GM19372 (cell line): Measurements from ENCODE around the gene MAD2L2.
A peak's percentile ranks its signal among the peaks of the same experiment; 100 is the strongest.

Experiments used
- ATAC-seq: cut with Tn5 transposase; IDR thresholded peaks from one replicate; pipeline ENCODE4 v1.9.1; 2021; ENCODE audit warnings: mild to moderate bottlenecking, low read depth, moderate library complexity; ENCODE audit not compliant: unreplicated experiment

The MAD2L2 gene

DNA sequence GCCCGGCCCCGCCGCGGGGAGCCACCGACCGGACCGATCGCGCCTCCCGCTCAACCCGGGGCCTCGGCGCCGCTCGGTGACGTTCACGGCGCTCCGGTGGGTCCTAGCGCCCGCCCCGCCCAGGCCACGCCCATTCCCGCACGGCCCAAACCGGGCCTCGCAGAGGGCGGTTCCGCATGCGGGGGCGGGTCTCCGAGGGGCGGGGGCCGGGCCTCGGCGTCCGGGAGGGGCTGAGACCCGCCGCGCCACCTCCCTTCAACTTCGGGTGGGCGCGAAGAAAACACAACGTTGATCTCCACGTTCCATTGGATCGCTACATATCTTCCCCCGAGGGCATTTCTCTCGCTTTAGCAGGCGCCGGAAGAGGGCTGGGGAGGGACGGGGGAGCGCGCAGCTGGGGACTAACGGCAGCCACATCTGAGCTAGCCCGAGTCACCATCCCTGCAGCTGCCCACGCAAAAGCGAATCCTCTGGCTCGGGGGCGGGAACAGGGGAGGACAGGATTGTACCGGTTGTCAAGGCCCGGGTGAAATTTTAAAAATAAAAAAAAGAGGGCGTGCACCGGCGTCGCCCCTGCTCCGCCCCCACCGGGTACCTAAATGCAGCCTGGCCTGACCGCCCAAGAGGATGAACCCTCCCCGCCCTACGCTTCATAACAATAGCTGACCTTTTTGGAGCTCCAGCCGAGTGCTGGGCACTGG, at the start of gene MAD2L2:
Gene MAD2L2 (minus strand): TSS at position 78 of the 701 bp plus-strand sequence. CDS start 547 bp downstream, outside the sequence.
- peak; percentile 85 for ATAC-seq

DNA sequence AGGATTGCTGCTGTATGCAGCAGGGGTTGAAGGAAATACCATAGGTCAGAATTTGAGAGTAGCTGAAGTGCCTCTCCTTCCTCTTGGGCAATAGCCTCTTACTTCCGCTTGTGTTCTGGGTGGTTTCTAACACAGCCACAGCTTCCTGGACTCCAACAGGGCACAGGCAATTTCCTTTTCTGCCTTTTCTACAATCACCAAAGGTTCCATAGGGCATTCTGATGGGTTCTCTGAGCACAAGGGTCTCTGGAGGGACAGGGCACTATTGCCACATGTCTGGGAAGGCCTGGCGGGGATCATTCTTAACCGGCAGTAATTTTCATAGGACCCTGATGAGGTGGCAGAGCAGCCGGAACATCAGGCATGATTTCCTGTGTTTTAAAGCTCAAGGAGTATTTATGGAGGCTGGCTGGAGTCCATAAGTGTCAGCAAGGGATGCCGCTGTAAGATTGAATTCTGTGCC, 49.5 kb upstream of the MAD2L2 start:
- no peak for ATAC-seq

DNA sequence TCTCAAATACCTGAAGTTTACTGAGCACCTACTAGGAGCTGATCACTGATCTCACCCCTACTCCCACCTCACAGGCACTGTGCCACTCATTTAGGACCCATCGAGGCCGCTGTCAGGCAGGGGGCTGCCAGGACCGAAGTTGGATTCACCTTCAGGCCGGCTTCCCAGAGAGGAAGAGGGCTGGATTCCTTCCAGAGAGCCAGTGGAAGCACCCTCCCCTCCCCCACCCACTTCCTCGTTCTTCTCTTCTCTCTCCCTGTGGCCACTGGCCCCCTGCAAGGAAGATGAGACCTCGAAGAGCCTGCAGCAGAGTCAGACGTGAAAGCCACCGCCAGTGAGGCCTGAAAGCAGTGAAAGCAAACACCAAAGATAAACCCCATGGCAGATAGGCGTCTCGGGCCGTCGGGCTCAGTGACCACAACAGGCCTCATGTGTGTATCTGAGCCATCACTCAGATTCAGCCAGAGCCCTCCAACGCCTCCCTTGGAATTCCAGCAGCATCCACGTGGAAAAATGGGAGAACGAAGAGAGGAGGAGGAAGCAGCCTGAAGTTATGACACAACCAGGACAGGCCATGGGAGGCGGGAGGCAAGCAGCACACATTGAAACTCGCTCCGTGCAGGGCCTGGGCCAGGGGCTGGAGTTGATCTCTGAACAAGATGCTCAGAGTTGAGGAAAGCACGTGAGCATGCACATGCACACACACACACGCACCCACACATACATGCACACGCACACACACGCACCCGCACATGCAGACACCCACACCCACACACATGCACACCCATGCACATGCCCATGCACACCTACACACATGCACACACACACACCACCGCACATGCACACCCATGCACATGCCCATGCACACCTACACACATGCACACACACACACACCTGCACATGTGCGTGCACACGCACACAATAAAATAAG, 48.8 kb upstream of the MAD2L2 start:
- ATAC-seq: no peak

DNA sequence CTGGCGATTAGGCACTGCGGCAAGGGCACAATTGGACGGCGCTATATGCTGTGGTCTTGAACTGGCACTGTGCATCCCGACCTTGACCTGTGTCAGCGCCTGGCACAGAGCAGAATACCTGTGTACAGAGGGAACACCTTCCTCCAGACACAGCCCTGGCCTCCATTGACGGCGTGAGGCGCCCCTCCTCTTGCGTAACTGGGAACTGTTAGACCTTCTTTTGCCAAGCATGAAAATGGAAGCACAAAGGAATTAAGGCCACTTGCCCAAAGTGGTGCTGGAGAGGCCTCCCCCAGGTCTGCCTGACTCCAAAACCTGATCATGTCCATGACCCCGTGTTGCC, 48.2 kb upstream of the MAD2L2 start:
- ATAC-seq: no peak

DNA sequence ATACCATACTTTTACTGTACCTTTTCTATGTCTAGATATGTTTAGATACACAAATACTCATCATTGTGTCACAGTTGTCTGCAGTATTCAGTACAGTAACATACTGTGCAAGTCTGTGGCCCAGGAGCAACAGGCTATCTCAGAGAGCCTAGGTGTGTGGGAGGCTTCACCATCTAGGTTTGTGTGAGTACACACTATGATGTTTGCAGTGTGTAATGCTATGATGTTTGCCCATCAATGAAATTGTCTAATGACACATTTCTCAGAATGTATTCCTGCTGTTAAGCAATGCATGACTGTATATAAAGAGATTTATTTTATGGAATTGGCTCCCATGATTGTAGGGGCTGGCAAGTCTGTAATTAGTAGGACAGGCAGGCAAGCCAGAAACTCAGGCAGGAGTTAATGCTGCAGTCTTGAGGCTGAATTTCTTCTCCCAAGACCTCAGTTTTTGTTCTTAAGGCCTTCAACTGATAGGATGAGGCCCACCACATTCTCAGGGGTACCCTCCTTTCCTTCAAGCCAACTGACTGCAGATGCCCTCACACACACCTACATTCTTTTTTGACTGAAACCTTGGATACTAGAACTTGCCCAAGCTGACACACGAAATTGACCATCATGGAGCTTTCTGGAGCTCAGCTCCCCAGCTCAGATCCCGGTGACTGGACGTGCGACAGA, 47.3 kb upstream of the MAD2L2 start:
- ATAC-seq: no peak

DNA sequence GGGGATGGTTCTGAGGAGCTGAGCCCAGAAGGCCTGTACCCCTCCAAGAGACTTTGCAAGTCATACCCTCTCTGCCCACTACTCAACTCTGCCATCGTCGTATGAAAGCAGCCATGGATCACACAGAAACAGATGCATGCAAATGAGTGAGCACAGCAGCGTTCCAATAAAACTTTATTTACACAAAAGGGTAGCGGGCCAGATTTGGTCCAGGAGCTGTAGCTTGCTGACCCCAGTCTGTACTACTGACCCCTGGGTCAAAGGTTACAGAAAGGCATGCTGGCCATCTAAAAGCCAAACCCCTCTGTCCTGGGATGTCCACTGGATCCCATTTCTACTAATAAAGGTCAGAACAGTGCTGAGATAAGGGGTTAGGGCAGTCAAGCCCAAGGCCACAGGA, 46.2 kb upstream of the MAD2L2 start:
- no peak for ATAC-seq

DNA sequence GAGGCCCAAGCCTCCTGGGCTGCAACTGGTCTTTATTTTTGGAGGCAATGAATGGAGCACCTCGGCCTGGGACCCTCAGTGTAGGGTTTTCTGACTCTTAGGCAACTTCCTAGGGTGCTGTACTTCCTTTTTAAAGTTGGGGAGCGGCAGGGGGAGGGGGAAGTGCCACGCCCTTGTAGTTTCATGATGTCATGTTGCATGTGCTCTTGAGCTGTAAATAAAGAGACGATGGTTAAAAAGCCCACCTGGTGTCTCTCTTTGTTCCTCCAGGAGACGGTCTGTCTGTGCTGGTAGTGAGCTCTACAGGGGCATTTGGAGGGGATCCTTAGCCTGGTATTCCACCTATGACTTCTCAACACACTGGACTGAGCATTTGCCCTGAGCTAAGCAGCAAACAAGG, 44.7 kb upstream of the MAD2L2 start:
- no peak for ATAC-seq

DNA sequence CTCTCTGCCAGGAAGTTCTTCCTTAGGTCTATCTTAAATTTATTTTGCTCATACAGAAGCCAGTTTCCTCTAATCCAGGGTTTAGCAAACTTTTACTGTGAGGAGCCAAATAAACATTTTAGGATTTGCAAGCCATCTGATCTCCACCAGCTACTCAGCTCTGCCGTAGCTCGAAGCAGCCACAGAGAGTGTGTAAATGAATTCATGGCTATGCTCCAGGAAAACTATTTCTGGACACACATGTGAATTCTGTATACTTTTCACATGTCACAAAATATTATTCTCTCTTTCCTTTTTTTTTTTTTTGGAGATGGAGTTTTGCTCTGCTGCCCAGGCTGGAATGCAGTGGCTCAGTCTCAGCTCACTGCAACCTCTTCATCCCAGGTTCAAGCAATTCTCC, 41.6 kb upstream of the MAD2L2 start:
- ATAC-seq: no peak

DNA sequence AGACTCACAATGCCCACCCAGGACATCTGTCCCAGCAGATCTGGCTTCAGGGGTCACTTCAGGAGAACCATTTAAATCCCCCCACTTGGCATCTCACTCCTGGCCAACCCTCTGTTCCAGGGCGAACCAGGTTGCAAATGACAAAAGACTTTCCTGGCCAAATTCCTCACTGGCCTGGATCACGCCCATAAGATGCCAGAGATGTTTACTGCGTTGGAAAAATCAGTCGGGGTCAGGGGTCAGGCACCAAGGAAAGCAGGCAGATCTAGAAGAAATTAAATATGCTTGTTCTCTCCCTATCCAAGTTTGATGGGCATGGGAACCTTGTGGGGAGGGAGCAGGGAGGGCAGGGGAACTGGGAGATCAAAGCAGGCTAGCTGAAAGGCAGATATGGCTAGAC, 40.4 kb upstream of the MAD2L2 start:
- no peak for ATAC-seq

DNA sequence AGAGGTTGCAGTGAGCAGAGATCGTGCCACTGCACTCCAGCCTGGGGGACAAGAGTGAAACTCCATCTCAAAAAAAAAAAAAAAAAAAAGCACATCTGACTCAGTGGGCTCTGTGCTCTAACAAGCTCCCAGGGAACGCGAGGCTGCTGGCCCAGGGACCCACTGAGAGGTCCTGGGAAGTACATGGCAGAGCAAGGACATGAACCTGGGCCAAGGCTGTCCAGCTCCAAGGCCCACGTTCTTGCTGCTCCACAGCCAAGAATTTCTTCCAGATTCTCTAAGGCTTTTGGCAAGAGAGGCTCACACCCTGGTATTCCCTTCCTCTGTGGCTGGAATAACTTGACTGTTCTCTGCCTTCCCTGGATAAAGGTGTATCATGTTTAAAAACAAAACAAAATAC, 39.6 kb upstream of the MAD2L2 start:
- no peak for ATAC-seq

DNA sequence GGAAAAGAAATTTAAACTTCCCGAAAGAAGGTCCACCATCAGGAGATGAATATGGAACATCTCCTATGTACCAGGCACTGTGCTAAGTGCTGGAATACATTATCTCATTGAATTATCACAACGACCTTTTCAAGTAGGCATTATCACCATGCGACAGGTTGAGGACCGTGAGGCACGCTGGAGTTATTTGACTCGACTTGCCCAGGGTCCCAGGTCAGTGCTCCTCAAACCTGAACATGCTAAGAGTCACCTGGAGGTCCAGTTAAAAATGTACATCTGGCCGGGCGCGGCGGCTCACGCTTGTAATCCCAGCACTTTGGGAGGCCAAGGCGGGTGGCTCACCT, 39.1 kb upstream of the MAD2L2 start:
- no peak for ATAC-seq

DNA sequence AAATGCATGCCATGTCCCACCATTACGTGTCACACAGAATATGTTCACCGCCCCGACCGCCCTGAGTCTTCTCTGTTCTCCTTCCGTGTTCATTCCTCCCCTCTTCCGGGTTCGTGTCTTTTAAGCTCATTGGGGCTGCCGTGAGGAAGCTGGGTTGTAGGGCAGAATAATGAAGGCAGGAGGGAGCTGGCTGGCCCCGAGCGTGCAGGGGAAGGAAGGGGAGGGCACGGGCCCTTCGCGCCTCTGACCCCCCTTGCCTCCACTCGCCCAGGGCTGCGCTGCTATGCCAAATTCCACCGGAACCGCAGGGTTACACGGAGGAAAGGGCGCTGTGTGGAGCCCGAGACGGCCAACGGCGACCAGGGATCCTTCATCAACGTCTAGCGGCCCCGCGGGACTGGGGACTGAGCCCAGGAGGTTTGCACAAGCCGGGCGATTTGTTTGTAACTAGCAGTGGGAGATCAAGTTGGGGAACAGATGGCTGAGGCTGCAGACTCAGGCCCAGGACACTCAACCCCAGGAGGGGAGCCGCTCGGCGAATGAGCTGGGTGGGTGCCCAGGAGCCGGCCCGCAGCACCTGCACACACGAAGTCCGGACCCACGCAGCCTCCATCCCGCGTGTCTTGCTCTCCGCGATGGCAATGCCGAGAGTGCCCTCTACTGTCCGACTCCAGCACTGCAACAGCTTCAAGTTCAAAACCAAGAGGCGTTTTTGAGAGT, 38.5 kb upstream of the MAD2L2 start:
- no peak for ATAC-seq

DNA sequence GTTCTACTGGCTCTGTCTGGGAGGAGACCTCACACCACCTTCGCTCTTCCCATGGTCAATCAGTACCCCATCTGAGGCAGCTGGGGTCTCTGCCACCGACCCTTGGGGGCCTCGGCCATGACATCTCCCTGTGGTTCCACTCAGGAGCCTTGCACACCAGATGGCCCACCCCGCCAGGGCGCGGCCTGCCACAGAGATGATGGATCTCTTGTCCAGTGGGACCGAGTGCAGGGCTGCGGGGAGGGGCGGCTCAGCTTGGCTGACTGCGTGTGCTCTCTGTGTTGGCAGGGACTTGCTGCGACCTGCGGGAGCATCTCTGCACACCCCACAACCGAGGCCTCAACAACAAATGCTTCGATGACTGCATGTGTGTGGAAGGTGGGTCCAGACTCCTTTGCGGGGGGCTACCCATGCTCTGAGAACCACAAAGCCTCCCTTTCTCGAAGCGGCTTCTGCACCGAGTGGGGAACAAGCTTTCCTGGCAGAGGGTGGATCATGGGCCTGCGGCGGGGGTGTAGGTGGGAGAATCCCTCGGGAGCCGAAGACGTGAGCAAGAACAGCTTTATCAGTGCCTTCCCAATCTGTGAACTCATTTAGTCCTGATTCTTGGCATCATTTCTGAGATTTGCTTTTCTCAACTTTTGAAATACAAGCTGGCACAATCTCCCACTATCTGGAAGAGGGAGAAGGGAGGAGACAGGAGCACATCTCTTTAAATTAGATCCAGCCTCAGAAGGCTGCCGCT, 34.1 kb upstream of the MAD2L2 start:
- no peak for ATAC-seq

DNA sequence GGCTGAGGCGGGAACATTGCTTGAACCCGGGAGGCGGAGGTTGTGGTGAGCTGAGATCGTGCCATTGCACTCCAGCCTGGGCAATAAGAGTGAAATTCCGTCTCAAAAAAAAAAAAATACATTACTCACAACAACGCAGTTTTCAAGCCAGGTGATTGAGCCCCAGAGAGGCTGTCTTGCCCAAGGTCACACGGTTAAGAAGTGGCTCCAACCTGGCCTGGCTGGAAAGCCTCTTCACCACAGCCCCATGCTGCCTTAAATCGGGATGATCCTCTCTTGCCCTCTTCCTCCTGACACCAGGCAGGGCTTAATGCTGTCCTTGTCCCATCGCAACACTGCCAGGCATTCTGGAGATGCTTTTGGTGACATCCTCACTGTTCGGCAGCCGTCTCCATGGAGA, 32.1 kb upstream of the MAD2L2 start:
- no peak for ATAC-seq

DNA sequence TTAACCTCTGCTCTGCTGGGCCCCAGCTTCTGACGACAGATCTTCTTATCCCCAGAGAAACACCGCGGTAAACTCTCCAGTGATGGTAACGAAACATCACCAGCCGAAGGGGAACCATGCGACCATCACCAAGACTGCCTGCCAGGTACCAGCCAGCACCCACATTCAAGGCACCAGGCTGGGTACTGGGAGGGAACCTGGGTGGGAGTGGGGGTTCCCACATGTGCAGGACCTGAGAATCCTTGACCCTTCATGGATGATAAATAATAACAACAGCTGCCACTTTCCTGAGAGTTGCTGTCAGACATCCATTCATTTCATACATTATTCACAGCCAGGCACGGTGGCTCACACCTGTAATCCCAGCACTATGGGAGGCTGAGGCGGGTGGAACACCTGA, 31.3 kb upstream of the MAD2L2 start:
- ATAC-seq: no peak

DNA sequence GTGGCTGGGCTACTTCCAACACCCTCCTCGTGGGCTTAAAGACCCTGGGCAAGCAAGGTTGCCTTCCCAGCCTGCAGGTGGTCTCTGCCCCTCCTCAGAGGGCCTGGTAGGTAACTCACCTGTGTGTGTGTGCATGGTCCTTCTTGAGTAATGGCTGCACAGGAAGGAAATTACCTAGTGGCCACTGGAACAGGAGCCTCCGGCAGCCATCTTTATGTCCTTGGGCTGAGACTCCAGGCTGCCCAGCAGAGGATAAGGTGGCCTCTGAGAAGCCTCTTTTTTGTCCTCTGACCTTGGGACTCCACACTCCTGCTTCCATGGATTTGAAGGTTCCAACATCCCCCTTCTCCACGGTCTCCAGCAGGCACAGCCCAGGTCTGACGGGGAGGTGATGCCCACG, 30.5 kb upstream of the MAD2L2 start:
- ATAC-seq: no peak

DNA sequence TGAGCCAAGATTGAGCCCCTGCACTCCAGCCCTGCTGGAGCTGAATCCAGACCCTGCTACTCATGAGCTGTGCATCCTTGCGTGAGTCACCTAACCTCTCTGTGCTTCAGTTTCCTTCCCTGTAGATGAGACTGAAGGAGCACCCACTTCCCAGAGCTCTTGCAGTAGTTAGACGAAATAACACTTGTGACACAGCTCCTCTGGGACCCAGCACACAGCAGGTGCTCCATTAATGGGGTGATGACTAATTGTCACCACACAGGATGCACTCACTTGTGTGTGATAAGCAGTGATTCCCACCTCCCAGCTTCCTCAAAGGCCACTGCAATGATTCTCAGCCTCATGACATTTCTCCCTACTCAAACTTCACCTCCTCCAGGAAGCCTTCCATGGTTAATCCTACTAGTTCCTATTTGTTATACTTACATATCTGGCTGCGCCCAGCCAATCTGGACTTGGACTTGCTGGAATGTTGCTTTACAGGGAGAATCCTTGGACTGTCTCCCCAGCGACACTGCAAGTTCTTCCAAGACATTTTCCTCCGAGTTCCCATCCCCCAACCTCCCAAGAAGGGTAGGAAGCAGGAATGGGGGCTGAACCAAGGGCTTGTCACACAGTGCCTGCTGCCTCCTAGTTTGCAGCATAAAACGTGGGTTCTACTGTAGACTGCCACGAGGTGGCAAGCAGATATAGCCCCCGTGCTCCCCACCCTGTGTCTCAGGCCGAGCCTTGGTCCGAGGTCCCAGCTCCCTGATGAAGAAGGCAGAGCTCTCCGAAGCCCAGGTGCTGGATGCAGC, 27.8 kb upstream of the MAD2L2 start:
- no peak for ATAC-seq

DNA sequence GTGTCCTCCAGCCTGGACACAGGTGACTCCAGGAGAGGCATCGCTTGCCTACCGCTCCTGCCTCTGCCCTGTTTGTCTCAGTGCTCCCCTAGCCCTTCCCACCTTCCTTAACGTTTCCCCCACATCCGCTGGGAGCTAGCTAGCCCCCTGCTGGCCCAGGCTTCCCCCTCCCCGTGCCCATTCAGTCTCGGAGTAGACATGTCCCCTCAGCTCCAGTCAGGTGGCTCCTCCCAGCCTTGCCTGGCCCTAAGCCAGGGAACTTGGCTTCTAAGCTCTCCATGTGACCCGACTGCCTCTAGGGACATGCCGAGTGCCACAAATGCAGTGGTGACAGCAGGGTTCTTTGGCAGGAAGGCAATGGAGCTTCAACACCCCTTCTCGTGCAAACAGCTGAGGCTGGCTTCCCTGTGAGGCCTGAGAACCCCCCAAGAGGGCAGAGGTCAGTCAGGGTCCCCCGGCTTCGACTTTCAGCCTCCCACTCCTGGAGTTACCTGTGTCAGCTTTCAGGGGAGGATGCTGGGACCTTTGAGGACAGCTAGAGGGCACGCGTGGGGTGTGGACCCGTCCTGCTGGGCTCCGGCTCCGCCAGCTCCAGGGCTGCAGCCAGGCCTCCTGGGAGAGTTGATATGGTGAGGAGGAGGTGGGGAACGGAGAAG, 26.8 kb upstream of the MAD2L2 start:
- no peak for ATAC-seq

DNA sequence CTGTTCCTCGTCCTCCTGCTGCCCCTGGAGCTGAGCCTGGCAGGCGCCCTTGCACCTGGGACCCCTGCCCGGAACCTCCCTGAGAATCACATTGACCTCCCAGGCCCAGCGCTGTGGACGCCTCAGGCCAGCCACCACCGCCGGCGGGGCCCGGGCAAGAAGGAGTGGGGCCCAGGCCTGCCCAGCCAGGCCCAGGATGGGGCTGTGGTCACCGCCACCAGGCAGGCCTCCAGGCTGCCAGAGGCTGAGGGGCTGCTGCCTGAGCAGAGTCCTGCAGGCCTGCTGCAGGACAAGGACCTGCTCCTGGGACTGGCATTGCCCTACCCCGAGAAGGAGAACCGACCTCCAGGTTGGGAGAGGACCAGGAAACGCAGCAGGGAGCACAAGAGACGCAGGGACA, 25.3 kb upstream of the MAD2L2 start:
- no peak for ATAC-seq
